ENCODE measurements around the gene LHFPL3.

DNA sequence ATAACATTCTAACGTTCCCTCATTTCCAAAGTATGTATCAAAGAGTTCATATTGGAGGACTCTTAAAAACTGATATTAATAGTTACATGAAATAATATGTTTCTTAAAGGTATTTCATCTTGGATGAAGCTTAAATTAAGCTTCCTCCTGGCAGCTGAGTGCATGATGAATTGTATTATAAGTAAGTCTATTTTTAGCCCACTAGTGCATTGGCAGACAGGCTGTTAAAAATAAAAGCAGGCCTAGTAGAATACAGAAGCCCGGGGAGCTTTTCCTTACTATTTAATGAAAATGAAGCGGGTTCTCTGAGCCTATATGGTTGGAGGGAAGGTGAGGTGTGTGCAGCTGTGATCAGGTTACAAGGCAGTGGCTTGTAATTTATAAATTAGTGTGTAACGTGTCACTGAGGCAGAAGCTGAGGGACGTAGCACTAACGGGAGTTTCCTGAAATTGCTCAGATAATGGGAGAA is 554.9 kb downstream of the LHFPL3 start:
- no peak for TF ChIP-seq POLR2A (IDR thresholded peaks at IDR 0.05)
- TF ChIP-seq, protein P1, sequence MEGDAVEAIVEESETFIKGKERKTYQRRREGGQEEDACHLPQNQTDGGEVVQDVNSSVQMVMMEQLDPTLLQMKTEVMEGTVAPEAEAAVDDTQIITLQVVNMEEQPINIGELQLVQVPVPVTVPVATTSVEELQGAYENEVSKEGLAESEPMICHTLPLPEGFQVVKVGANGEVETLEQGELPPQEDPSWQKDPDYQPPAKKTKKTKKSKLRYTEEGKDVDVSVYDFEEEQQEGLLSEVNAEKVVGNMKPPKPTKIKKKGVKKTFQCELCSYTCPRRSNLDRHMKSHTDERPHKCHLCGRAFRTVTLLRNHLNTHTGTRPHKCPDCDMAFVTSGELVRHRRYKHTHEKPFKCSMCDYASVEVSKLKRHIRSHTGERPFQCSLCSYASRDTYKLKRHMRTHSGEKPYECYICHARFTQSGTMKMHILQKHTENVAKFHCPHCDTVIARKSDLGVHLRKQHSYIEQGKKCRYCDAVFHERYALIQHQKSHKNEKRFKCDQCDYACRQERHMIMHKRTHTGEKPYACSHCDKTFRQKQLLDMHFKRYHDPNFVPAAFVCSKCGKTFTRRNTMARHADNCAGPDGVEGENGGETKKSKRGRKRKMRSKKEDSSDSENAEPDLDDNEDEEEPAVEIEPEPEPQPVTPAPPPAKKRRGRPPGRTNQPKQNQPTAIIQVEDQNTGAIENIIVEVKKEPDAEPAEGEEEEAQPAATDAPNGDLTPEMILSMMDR (IDR thresholded peaks at IDR 0.05): no peak

Measured in right lobe of liver (tissue), 4 donors.